HG03439 (cell line): ENCODE measurements around the gene PYGO1.
A peak's percentile ranks its signal among the peaks of the same experiment; 100 is the strongest.
"Not testable (repeated sequence)": the region's sequence is repeated elsewhere in the genome, so short reads cannot be mapped to it uniquely, and the experiment has no call there.

Experiments used
- ATAC-seq: cut with Tn5 transposase; IDR thresholded peaks from one replicate; pipeline ENCODE4 v1.9.1; 2021; ENCODE audit warnings: mild to moderate bottlenecking, moderate library complexity; ENCODE audit not compliant: unreplicated experiment

The PYGO1 gene

DNA sequence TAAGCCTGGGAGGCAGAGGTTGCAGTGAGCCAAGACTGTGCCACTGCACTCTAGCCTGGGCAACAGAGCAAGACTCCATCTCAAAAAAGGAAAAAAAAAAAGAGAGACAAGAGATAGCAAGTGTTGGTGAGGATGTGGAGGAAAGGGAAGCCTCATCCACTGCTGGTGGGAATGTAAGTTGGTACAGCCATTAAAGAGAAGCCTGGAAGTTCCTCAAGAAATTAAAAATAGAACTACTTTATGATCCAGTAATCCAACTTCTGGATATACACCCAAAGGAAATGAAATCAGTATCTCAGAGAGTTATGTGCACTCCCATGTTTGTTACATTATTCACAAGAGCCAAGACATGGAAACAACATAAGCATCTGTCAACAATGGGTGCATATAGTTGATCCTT, 14.9 kb downstream of the PYGO1 start:
- no peak for ATAC-seq

DNA sequence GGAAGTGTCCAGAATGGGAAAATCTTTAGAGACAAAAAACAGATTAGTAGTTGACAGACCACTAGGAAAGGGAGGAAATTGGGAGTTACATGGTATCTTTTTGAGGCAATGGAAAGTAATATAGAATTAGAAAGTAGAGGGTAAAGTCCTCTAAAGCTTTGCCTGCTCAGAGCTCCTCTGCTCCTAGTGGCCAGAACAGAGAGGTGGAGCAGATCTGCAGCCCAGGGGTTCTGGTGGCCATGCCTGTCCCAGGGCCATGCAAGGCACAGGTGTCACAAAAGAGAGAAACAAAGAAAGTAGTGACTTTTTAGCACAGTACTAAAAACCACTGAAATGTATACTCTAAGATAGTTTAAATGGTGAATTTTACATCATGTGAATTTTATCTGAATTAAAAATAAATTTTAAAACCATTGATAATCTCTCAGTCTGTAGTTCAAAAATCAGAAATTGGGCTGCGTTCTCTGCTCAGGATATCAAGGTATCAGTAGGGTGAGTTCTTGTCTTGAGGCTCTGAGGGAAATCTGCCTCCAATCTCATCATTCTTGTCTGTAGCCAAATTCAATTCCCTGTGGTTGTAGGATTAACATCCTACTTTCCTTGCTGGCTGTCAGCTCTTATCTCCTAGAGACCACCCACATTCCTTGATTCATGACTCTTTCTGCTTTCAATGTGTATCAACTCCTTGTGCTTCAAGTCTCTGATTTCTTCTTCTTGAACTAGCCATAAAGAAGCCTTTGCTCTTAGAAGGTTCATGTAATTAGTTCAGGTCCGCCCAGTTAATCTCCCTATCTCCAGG, 23.6 kb downstream of the PYGO1 start:
- ATAC-seq: no peak

DNA sequence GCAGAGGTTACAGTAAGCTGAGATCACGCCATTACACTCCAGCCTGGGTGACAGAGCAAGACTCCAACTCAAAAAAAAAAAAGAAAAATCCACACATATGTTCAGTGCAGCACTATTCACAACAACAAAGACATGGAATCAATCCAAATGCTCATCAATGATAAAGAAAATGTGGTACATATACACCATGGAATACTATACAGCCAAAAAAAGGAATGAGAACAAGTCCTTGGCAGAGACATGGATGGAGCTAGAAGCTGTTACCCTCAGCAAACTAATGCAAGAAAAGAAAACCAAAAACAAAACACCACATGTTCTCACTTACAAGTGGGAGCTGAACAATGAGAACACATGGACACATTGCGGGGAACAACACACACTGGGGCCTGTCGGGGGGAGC, 25.5 kb downstream of the PYGO1 start:
- ATAC-seq: no peak

DNA sequence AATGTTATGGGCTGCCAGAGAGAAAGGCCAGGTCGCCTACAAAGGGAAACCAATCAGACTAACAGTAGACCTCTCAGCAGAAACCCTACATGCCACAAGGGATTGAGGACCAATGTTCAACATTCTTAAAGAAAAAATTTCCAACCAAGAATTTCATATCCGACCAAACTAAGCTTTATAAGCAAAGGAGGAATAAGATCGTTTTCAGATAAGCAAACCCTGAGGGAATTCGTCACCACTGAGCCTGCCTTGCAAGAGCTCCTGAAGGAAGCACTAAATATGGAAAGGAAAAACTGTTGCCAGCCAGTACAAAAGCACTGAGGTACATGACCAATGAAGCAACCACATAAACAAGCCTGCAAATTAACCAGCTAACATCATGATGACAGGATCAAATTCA, 33.1 kb downstream of the PYGO1 start:
- no peak for ATAC-seq

- ATAC-seq: no peak
These were observed 35.2 kb downstream of the PYGO1 start for GRCh38 chr15:55552926-55553325.

- ATAC-seq: no peak
These were observed 35.7 kb downstream of the PYGO1 start for GRCh38 chr15:55552451-55552850.

DNA sequence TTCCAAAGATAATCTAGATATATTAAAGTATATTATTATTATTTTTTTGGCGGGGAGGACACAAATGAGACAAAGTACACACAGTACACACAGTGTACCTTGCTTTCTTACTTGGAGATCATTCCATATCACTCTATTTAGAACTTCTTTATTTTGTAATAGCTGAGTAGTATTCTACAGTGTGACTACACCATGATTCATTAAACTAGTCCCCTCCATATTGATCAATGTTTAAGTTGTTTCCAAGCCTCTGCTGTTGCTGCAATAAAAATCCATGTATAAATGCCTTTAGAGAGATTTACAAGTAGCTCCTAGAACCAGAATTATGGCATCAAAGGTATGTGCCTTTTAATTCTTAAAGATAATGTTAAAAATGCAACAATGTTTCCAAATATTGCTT, 38.8 kb downstream of the PYGO1 start:
- ATAC-seq: no peak

GRCh38 chr15:55546718-55547117, 41.4 kb downstream of the PYGO1 start:
- ATAC-seq: no peak

DNA sequence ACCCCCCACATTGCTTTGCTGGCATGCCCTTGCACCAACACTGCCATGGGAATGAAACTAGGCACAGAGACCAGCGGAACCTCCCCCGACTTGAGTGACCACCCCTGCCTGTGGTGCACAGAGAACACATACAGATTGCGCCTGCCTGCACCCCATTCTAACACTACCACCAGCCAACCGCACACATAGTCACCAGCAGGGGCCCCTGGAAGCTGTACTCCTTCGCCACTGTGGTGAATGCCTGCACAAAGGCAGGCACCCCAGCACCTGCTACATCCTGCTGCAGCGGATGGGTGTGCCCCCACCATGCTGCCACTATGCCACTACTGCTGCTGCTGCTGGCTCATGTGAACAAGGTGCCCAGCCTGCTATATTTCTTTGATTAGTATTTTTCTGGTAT, 52.7 kb downstream of the PYGO1 start:
- ATAC-seq: no peak

DNA sequence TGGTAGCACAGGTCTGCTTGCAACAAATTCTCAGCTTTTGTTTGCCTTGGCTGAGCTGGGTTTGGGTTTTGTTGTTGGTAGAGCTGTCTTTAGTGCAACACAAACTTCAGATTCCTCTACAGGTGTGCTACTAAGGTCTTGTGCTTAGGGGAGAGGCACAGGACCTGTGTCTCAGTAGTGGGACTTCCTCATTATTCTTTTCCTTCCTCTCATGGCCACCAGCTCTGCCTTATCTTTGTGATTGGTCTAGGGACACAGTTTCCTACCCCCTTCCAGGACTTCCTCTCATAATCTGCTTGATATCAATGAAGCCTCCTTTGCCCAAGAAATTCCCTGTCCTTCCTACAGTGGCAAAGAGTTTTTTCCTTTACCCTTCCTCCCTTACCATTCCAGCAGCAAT, 55.2 kb downstream of the PYGO1 start:
- ATAC-seq: no peak

GRCh38 chr15:55530861-55531313, 57.3 kb downstream of the PYGO1 start:
- ATAC-seq: no peak

DNA sequence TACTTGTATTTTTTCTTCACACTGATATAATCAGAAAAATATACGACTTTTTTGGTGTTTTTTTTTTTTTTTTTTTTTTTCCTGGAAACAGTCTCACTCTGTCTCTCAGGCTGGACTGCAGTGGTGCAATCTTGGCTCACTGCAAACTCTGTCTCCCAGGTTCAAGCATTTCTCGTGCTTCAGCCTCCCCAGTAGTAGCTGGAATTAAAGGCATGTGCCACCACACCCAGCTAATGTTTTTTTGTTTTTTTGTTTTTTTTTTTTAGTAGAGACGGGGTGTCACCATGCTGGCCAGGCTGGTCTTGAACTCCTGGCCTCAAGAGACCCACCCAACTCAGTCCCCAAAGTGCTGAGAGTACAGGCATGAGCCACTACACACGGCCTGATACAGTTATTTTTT, 59.3 kb downstream of the PYGO1 start:
- ATAC-seq: no peak

DNA sequence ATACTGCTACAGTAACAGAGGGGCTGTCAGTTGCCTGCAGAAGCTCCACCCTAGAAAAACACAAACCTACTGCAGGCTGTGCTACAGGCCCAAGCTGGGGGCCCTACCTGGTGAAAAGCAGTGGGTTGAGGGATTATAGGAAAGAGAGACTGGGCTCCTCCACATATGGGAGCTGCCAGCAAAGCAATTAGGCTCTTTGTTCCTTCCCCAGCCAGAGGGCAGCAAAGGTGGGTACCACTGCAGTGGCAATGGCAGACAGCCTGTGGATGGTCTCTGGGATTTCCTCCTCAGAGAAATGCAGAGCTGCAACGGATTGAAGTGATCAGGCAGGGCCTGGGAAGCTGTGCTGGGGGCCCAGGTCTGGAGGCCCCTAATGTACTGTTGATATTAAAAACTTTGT, 61.0 kb downstream of the PYGO1 start:
- no peak for ATAC-seq

- peak; percentile 69 for ATAC-seq
These were observed 61.5 kb downstream of the PYGO1 start for GRCh38 chr15:55526559-55527036.

DNA sequence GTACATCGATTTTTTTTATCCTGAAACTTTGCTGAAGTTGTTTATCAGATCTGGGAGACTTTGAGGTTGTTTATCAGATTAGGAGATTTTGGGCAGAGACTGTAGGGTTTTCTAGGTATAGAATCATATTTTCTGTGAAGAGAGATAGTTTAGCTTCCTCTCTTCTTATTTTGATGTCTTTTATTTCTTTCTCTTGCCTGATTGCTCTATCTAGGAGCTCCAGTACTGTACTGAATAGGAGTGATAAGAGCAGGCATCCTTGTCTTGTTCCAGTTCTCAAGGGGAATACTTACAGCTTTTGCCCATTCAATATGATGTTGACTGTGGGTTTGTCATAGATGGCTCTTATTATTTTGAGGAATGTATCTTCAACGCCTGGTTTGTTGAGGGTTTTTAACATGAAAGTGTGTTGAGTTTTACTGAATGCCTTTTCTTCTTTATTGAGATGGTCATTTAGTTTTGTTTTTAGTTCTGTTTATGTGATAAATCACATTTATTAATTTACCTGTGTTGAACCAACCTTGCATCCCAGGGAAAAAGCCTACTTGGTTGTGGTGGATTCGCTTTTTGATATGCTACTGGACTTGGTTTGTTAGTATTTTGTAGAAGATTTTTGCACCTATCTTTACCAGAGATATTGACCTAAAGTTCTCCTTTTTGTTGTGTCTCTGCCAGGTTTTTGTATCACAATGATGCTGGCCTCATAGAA, 65.2 kb downstream of the PYGO1 start:
- ATAC-seq: no peak

- ATAC-seq: no peak
These were observed 69.5 kb downstream of the PYGO1 start for GRCh38 chr15:55518641-55519040.

DNA sequence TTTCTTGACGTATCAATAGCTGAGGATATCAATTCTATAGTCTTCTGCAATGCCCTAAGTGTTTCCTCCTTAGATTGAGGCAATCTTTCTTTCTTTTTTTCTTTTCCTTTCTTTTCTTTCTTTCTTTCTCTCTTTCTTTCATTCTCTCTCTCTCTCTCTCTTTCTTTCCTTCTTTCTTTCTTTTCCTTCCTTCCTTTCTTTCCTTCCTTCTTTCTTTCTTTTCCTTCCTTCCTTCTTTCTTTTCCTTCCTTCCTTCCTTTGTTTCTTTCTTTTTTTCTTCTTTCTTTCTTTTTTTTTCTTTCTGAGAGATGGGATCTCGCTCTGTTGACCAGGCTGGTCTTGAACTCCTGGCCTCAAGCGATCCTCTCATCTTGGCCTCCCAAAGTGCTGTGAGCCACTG, 70.1 kb downstream of the PYGO1 start:
- ATAC-seq: no peak

- ATAC-seq: no peak
These were observed 72.0 kb downstream of the PYGO1 start for GRCh38 chr15:55515991-55516776.

DNA sequence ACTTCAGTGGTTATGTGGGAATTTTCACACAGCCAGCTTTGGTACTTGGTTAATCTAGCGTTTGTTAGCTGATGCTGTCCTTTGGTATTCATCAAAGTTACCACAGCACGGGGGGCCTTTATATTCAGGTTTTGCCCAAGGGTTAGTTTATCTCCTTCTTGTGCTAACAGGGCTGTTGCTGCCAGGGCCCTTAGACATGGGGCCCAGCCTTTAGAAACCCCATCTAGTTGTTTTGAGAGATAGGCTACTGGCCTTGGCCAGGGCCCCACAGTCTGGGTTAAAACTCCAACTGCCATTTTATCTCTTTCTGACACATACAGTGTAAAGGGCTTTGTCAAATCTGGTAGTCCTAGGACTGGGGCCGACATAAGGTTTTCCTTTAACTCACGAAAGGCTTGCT, 72.7 kb downstream of the PYGO1 start:
- no peak for ATAC-seq

DNA sequence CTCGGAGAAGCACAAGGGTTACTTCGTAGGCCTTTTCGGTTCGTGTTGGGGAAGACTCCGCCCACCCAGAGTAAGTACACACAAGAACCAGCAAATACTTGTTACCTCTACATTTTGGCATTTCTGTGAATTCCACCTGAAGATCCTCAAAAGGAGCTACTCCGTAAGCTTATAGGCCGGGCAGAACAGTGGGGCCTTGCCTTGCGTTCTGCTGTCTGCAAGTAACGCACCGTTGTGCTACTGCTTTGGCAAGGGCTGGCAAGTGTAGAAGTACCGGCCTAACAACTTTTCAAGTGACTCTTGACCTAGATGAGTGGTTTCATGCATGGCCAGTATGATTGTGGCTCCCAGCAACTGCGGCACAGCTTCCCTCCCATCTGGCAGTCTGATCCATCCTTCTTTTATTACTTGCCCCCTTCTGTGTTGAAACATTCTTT, 73.7 kb downstream of the PYGO1 start:
- ATAC-seq: no peak

DNA sequence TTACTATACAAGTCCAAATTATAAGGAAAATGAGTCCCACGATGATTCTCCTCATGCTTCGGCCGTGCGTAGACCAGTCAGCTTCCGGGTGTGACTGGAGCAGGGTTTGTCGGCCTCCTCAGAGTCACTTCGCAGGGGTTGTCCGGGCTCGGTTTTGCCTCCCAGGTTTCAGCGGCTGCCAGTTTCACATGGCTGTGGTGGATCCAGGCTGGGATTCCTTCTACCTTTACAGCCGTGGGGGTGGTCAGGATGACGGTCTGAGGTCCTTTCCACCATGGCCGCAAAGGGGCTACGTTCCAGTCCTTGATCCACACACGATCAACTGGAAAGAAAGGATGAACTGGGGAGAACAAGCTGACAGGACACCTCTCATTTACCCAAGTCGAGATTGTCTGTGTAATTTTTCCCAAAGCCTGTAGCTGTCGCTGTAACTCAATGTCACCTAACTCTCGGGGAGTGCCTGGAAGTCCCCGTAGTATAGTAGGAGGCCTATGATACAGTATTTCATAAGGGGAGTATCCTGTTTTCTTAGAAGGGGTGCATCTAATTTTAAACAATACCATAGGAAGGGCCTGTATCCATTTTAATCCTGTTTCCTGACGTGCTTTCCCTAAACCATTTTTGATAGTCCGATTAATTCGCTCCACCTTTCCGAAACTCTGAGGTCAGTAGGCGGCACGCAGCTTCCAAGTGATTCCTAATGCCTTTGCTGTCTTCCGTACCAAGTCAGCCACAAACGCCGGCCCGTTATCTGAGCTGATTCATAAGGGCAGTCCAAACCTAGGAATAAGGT, 74.3 kb downstream of the PYGO1 start:
- ATAC-seq: not testable (repeated sequence)
